DOHH2 (cell line): ENCODE results near the gene HSFX3.

Experiments
- CTCF ChIP-seq: fragments of 200-600 bp; sonication (generic); IDR thresholded peaks from one replicate; pipeline ENCODE4 v1.5.1; 2014; ENCODE audit warnings: antibody characterized with exemption, mild to moderate bottlenecking, low read depth, low read length; ENCODE audit not compliant: poor library complexity, severe bottlenecking
- EZH2phosphoT487 ChIP-seq: fragments of 200-600 bp; sonication (generic); IDR thresholded peaks from 2 replicates; pipeline ENCODE4 v1.6.1; 2017; ENCODE audit warnings: borderline replicate concordance, mild to moderate bottlenecking, antibody characterized with exemption, low read length, moderate library complexity, mixed read lengths

GRCh38 chrX:149567621-149568417 is 18.1 kb upstream of the HSFX3 start:
- no peak for TF ChIP-seq CTCF
- no peak for TF ChIP-seq EZH2phosphoT487
